ENCODE measurements around the gene METTL4. TPM values are rescaled to one million over a fixed set of nuclear protein-coding genes. Genes with fewer than 3 reads are reported as not detected.

METTL4 gene
- total and polyA plus RNA-seq, 9 of the 15 experiments (the other 6 are each of a cell fraction or from before 2014, with no cell fraction given) = 7.9 to 32.8 (median 22.1) TPM

- no peak for TF ChIP-seq GTF3C2 (IDR thresholded peaks at IDR 0.05; ENCODE audit: borderline replicate concordance, extremely low read depth, insufficient read length)
- TF ChIP-seq IRF9 (tag; IDR thresholded peaks at IDR 0.05) = no peak
- TF ChIP-seq U2AF2 (optimal IDR thresholded peaks at IDR 0.05; ENCODE audit: low read depth, low read length) = no peak
- no peak for TF ChIP-seq GTF2F1 (IDR thresholded peaks at IDR 0.05; ENCODE audit: low read depth, low read length)
- TF ChIP-seq ZNF431 (CRISPR knock-in tag; IDR thresholded peaks at IDR 0.05) = no peak
- TF ChIP-seq ZNF253 (CRISPR knock-in tag; conservative IDR thresholded peaks at IDR 0.05) = no peak
- TF ChIP-seq KAT8 (IDR thresholded peaks at IDR 0.05; ENCODE audit: low read depth) = no peak
- TF ChIP-seq ZNF3 (CRISPR knock-in tag; IDR thresholded peaks at IDR 0.05) = no peak
- no peak for TF ChIP-seq ZNF197 (CRISPR knock-in tag; IDR thresholded peaks at IDR 0.05; ENCODE audit: low read depth)
- TF ChIP-seq ARID2 (IDR thresholded peaks at IDR 0.05) = no peak
These were observed 63.1 kb downstream of the METTL4 start (continued) for GRCh38 chr18:2508155-2508554.

Data from K562 (cell line).